GM18526 (cell line): ENCODE measurements around the gene PSMB11.

ENCODE experiments used
- POLR2A ChIP-seq: IDR thresholded peaks from 3 replicates; pipeline ENCODE4 v1.6.1; 2011; ENCODE audit not compliant: insufficient read length; ENCODE audit errors: extremely low read depth

The PSMB11 gene, protein sequence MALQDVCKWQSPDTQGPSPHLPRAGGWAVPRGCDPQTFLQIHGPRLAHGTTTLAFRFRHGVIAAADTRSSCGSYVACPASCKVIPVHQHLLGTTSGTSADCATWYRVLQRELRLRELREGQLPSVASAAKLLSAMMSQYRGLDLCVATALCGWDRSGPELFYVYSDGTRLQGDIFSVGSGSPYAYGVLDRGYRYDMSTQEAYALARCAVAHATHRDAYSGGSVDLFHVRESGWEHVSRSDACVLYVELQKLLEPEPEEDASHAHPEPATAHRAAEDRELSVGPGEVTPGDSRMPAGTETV

DNA sequence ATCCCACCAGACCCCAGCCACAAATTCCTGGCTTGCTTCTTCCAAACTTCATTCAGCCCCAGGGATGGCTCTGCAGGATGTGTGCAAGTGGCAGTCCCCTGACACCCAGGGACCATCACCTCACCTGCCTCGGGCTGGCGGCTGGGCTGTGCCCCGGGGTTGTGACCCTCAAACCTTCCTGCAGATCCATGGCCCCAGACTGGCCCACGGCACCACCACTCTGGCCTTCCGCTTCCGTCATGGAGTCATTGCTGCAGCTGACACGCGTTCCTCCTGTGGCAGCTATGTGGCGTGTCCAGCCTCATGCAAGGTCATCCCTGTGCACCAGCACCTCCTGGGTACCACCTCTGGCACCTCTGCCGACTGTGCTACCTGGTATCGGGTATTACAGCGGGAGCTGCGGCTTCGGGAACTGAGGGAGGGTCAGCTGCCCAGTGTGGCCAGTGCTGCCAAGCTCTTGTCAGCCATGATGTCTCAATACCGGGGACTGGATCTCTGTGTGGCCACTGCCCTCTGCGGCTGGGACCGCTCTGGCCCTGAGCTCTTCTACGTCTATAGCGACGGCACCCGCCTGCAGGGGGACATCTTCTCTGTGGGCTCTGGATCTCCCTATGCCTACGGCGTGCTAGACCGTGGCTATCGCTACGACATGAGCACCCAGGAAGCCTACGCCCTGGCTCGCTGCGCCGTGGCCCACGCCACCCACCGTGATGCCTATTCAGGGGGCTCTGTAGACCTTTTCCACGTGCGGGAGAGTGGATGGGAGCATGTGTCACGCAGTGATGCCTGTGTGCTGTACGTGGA is at the start of gene PSMB11:
PSMB11 (plus strand) TSS at position 51 of the 804 bp plus-strand sequence; CDS start at position 65, 14 bp downstream.
- TF ChIP-seq POLR2A: no peak

DNA sequence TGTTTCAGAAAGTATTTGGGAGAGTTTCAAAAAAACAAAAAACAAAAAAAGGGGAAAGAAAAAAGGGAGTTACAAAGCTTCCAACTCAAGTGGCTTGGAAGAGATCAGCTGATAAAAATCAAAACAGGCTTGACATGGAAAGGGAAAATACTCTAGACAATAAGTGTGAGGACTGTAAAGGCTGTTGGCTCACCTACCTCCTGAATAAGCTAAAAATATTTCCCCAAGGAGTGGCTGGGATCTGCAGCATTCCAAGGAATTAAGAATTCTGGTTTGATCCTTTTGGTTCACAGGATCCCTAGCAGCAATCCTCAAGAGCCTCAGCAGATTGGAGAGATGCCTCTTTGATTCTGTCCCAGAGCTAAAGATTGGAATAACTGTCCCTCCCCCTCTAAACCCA is 48.5 kb upstream of the PSMB11 start:
- no peak for TF ChIP-seq POLR2A

DNA sequence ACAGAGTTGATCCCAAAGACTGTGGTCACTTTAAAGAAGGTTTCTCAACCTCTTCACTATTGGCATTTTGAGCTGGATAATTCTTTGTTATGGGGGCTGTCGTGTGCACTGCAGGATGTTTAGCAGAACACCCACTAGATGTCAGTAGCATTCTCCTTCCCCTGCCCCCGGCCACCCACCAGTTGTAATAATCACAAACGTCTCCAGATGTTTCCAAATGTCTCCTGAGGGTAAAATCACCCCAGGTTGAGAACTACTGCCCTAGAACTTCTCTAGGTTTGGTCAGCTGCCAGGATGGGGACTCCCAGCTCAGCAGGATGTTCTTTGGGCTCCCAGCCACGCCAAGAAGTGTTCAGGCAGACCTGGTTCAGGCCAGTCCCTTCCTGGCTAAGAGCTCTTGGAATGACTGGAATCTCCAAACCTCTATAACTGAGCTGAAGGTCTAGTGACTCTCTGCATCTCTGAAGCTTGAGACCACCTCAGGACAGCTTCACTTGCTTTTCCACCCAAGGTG is 47.2 kb upstream of the PSMB11 start:
- TF ChIP-seq POLR2A: no peak

DNA sequence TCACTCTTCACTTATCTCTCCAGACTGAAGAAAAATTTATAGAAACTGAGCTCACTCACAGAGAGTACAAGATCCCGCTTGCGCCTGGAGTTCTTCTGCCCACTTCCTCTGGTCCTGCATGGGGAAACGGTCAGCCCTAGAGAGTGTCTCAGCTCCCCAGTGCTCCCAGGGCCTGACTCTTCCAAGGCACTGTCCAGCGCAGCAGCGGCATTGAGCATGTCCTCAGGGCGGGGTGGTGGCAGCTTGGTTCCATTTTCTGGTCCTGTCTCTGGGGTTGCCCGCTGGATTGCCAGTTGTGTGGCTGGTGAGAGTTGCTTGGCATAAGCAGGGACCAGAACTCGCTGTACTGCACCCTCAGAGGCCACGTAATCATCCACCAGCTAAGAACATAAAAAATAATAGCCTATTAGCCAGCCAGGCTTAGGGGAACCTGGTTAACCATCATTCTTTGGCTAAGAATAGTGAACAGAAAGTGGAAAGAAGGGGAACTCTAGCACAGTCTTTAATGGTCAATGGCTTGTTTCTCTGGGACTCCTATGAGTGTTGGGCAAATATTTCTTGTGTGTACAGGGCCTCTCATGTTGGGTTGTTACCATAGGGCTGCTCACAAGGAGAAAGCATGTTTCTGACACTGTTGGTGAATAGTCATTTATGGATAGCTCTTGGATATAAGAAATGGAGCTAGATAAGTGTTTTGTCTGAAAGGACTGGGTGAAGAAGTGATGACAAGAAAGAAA is 46.0 kb upstream of the PSMB11 start:
- no peak for TF ChIP-seq POLR2A

DNA sequence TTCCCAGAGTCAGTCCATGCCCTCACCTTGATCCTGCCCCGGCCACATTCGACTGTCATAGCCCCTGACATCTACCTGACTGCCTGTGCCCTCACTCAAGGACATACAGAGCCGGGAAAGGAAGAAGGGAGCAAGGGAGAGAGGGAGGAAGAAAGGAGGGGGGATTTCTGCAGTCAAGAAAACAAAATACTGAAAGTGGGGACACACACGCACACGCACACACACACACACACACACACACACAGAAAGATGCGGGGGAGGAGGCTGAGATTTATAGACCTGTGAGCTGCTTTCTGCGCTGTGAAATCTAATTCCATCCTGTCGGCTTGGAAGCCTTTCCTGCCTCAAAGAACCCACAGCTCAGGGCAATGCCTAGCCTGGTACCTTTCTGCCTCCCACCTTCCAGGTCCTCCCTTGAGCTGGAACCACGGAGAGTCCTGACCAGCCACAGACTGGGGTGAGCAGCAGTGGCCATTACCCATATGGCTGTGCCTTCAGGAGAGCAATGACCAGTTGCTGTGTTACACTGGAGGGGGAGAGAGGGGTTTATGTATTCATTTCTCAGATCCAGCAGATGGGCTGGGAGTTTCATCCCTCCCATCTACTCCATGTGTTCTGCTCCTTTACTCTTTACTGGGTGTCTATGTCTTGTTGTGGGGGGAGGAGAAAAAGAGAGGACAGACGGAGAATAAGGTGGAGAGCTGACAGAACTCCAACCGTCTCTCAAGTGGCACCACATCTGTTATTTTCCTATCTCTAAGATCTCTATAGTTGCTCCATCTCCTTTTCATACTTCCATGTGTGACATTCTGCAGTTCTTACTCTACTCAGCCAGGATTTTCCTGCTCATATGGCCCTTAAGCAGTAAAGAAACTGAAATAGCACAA is 45.0 kb upstream of the PSMB11 start:
- TF ChIP-seq POLR2A: no peak

DNA sequence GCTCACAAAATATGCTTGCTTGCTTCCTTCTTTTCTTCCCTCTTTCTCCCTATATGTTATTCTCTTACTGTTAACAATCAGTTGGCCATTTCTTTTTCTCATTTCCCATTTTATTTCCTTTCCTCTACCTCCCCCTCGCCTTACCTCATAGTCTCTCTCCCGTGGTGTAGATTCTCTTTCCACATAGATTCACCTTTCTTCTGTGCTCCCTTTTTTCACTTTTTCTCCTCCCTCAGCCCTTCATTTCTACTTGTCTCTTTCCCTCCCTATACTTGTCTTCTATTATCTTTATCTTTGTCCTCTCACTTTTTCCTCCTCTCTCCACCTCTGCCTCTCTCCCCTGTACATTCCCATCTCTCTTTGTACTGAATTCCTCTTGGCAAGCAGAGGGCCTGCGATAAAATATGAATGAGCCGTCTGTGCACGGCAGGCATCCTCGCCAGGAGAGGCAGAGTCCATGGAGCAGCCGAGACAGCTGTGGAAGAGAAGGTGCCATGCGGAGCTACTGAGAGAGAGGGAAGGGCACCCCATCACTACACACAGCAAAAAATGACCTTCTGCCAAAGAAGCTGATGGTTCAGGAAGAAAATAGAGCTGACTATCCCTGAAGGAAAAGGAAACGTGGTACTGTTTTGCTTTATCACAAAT is 44.2 kb upstream of the PSMB11 start:
- no peak for TF ChIP-seq POLR2A

DNA sequence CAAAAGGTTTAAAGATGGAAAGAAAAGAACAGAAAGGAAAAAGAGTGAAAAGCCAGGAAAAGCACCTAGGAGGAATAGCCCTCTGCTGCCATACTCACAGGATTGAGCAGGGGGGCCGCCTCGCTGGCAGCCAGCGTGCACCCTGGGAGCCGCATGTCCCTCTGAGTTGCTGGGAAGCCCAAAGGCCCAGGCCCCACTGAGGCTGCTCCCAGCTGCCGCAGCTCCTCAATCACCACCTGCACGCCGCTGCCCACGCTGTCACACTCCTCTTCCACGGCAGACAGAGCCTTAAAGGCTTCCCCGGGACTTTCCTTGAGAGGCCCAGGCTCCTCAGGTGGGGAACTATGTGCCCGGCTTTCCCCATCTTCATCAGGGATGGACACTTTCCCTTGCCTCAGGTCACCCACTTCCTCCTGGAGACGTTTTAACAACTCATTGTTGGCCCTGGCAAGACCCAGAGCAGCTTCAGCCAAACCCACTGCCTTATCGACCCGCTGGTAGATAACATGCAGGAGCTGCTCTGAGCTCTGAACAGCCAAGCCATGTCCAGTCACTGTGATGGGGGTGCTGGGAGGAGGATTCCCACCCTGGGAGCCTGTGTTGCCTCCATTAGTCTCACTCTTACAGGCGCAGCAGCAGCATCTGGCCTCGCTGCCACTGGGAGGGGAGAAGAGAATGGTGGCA is 43.5 kb upstream of the PSMB11 start:
- no peak for TF ChIP-seq POLR2A

DNA sequence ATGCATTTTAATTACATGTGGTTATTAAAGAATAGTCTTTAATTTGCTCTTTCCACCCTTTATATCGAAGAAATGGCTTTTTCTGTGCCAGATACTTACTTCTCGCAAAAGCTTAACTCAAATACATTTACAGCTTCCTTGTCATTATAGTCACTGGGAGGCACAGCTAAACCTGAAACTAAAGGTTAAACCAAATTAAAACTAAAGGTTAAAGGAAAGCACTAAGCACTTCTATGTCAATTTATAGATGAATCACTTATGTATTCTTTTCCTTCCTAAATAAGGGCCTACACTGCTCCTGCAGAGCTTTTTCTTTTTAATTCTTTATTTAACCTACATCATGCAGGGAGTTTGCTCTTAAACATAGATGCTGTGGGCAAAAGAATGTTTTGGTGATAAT is 41.2 kb upstream of the PSMB11 start:
- TF ChIP-seq POLR2A: no peak

DNA sequence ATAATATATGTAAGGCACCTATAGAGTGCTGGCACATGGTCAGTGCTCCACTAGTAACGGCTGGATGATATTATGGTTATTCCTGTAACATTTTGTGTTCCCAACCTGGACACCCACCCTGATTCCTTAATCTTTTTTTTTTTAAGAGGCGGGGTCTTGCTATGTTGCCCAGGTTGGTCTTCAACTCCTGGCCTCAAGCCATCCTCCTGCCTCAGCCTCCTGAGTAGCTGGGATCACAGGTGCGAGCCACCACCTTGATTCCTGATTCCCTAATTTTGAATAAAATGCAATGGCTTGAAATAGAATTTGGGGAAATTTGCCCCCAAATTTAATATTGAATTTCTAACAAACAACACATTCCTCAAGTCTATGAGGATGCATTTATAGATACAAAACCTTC is 39.4 kb upstream of the PSMB11 start:
- no peak for TF ChIP-seq POLR2A

DNA sequence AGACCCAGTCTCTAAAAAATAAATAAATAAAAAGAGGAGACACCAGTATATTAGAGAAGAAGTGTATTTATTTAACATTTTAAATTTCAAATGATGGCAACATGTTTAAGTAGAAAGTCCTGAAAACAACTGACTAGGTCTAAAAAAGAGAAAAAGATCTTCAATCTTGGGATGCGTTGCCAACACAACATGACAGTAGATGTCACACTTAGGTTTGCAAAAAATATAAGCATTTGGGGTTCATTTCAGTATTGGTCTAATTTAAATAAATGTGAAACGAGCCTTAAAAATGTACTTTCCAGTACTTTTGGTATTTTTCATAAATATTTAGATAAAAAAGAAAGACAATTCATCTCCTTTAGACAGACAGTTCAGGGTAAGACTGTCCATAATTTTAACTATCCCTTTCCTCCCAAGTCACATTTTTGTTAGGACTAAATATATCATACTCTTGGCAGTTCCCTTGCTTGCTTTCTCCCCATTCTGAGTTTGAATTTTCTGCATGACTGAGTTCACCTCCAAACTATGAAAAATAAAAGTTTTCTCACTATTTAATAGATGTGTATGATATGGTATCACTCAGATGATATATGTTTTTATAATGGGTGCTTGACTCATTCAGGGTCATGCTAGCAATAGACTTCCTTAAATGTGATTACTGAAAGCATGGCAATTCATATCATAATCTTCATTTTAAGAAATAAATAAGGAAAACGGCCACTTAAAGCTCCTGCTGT is 36.4 kb upstream of the PSMB11 start:
- no peak for TF ChIP-seq POLR2A

DNA sequence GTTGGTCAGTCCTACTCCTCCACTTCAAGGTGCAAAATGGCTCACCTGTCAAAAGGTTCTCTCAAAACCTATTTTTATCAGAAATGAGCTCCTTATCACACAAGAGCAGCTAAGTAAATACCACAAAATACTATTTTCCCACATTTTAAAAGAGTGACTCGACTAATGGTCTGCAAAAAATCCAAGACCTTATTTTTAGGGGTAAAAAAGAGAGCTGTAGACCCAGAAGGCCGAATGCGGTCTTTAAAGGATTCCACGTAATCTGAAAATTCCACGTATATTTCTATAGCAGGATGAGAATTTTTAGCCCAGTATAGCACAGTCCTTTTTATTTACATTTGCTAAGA is 35.9 kb upstream of the PSMB11 start:
- no peak for TF ChIP-seq POLR2A

DNA sequence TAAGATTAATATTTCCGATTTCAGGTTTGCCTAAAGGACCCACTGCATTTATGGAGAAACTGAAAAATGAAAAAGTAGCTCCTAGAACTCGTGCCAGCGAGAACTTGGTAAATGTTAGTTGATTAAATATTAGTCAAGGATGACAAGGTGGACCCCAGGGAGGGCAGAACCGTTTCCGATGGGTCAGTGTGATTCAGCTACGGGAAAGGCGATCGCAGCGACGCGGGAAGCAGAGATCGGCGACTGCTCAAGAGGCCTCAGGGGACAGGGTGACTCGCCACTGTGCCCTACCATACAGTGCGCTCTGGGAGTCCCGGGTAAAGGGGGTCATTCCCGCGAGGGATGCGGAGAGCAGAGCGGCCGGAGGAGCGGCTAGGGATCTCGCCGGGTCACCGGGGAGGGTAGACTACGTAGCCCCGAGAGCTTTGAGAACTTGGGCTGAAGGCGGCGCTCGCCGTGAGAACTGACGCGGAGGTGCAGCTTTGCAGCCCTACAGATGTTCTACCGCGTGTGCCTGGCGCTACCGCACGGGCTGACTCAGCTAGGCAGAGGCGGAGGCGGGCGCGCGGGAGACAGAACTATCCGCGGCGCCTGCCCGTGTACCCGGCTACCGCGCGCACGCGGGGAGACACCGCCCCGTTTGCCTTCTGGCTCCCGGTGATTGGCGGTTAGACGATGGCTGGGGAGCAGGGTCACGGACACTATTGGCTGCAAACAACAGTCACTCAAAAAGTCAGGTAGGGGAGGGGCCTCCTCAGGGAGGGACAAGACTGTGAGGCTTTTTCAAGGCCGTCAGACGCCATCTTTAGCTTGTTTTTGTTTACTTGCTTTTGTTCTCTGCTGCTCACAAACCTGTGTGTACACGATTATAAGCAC is 35.2 kb upstream of the PSMB11 start:
- TF ChIP-seq POLR2A: peak; percentile 93
